ENCODE measurements around the gene MT3.

MT3 gene

GRCh38 chr16:56631197-56631596 is 41.9 kb downstream of the MT3 start:
- DNase-seq (ENCODE audit: low read depth): no peak

GRCh38 chr16:56631832-56632155 is 42.5 kb downstream of the MT3 start:
- no peak for DNase-seq (ENCODE audit: low read depth)

GRCh38 chr16:56632156-56632847 is 43.0 kb downstream of the MT3 start, which contains the start of gene MT1M:
TSS of gene MT1M (plus strand) at chr16:56632659. CDS start at chr16:56632732, 73 bp downstream.
- DNase-seq (ENCODE audit: low read depth): peak; percentile 56

- DNase-seq (ENCODE audit: low read depth): no peak
Measured at GRCh38 chr16:56632848-56633365, 43.6 kb downstream of the MT3 start.

- DNase-seq (ENCODE audit: low read depth): no peak
Measured at GRCh38 chr16:56633535-56633934, 44.2 kb downstream of the MT3 start.

- DNase-seq (ENCODE audit: low read depth): no peak
Measured at GRCh38 chr16:56634715-56635440, 45.5 kb downstream of the MT3 start.

DNA sequence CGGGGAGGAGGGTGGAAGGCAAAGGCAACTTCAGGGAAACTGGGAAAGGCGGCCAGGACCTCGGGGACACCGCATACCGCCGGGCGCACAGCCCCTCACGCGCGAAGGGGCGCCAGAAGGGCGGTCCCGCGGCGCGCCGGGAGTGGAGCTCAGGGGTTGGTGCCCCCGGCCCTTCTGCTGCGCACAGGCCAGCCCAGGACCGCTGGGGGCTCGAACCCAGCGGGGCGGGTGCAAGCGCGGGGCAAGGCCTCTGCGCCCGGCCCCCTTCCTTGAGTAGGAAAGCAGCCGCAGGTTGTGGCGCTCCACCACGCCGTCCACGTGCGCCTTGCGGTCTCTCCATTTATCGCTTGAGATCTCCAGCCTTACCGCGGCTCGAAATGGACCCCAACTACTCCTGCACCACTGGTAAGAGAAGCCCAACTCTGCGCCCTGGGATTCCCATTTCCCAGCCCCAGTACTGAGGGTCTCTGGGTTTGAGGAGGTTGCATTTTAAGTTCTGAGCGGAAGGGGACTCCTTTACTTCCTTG is 46.2 kb downstream of the MT3 start:
- no peak for DNase-seq (ENCODE audit: low read depth)

- DNase-seq (ENCODE audit: low read depth): no peak
Measured at GRCh38 chr16:56636616-56637413, 47.5 kb downstream of the MT3 start.

- peak; percentile 62 for DNase-seq (ENCODE audit: low read depth)
Measured at GRCh38 chr16:56637814-56638750, 48.8 kb downstream of the MT3 start, which contains the start of gene MT1A. TSS of gene MT1A (plus strand) at chr16:56638666. CDS start at chr16:56638739, 73 bp downstream.

DNA sequence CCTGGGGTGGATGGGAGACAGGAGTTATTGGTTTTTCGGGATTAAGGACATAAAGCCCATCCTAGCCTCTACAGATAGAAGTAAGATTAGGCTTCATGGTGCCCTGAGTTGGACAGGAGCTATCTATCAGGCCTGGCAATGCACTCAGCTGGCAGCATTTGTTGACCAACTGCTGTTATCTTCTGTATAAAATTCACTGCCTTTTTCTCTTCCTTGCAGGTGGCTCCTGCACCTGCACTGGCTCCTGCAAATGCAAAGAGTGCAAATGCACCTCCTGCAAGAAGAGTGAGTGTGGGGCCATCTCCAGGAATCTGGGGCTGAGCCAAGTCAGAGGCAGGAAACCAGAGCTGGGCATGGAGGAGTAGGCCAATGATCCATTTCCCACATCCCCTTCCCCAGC is 49.7 kb downstream of the MT3 start:
- DNase-seq (ENCODE audit: low read depth): no peak

- DNase-seq (ENCODE audit: low read depth): no peak
Measured at GRCh38 chr16:56640076-56640475, 50.7 kb downstream of the MT3 start.

Data from fibroblast of gingiva (primary cell).